ENCODE measurements around the gene SLC39A1.

GRCh38 chr1:153951801-153952200 is 11.5 kb downstream of the SLC39A1 start:
- TF ChIP-seq CEBPB (IDR thresholded peaks at IDR 0.05; ENCODE audit: low read depth, low read length) (no peak), POLR2A (IDR thresholded peaks at IDR 0.05; ENCODE audit: low read depth, low read length) (no peak), RFX5 (IDR thresholded peaks at IDR 0.05; ENCODE audit: low read depth, low read length) (no peak), CTCF (conservative IDR thresholded peaks at IDR 0.05; ENCODE audit: low read depth, low read length) (no peak), MXI1 (IDR thresholded peaks at IDR 0.05; ENCODE audit: borderline replicate concordance, low read depth, low read length) (no peak), MAFK (IDR thresholded peaks at IDR 0.05; ENCODE audit: low read depth, low read length) (no peak), RAD21 (IDR thresholded peaks at IDR 0.05; ENCODE audit: low read length) (no peak), BHLHE40 (IDR thresholded peaks at IDR 0.05; ENCODE audit: low read depth, low read length) (no peak)
- TF ChIP-seq, protein P1, sequence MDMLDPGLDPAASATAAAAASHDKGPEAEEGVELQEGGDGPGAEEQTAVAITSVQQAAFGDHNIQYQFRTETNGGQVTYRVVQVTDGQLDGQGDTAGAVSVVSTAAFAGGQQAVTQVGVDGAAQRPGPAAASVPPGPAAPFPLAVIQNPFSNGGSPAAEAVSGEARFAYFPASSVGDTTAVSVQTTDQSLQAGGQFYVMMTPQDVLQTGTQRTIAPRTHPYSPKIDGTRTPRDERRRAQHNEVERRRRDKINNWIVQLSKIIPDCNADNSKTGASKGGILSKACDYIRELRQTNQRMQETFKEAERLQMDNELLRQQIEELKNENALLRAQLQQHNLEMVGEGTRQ (IDR thresholded peaks at IDR 0.05; ENCODE audit: low read depth, low read length): no peak
